GM23338 (cell line): Measurements from ENCODE around the gene DTNBP1.

ENCODE experiments used
- EZH2 ChIP-seq: fragments of 200-600 bp; sonication (generic); IDR thresholded peaks from one replicate; pipeline ENCODE4 v1.8.0; 2017; ENCODE audit warnings: antibody characterized with exemption, mild to moderate bottlenecking, low read depth; ENCODE audit not compliant: unreplicated experiment
- EZH2phosphoT487 ChIP-seq: fragments of 200-600 bp; sonication (generic); IDR thresholded peaks from one replicate; pipeline ENCODE4 v1.8.1; 2018; ENCODE audit warnings: antibody characterized with exemption; ENCODE audit not compliant: unreplicated experiment
- JUNB ChIP-seq: IDR thresholded peaks from one replicate; pipeline ENCODE4 v1.6.1; 2016; ENCODE audit warnings: antibody characterized with exemption; ENCODE audit not compliant: unreplicated experiment
- POLR2AphosphoS5 ChIP-seq: IDR thresholded peaks from 2 replicates; pipeline ENCODE4 v1.6.1; 2016; ENCODE audit warnings: antibody characterized with exemption, low read depth
- TF ChIP-seq, protein P1 (sequence below), 2 experiments: fragments of 200-600 bp in 1 of 2; sonication (generic) in 1 of 2; conservative IDR thresholded peaks; 2 replicates each; pipeline versions ENCODE4 v1.5.1 to v1.6.1; 2016 to 2017; ENCODE audit warnings: antibody characterized with exemption in 2 of 2, low read depth in 2 of 2, mild to moderate bottlenecking in 2 of 2, moderate library complexity in 1 of 2
- TF ChIP-seq, protein P2 (sequence below): IDR thresholded peaks from one replicate; pipeline ENCODE4 v1.6.1; 2018; ENCODE audit warnings: antibody characterized with exemption; ENCODE audit not compliant: unreplicated experiment

GRCh38 chr6:15544321-15544900 is 118.4 kb downstream of the DTNBP1 start:
- TF ChIP-seq EZH2phosphoT487 (no peak), POLR2AphosphoS5 (no peak), JUNB (no peak), EZH2 (no peak)
- TF ChIP-seq, protein P1, sequence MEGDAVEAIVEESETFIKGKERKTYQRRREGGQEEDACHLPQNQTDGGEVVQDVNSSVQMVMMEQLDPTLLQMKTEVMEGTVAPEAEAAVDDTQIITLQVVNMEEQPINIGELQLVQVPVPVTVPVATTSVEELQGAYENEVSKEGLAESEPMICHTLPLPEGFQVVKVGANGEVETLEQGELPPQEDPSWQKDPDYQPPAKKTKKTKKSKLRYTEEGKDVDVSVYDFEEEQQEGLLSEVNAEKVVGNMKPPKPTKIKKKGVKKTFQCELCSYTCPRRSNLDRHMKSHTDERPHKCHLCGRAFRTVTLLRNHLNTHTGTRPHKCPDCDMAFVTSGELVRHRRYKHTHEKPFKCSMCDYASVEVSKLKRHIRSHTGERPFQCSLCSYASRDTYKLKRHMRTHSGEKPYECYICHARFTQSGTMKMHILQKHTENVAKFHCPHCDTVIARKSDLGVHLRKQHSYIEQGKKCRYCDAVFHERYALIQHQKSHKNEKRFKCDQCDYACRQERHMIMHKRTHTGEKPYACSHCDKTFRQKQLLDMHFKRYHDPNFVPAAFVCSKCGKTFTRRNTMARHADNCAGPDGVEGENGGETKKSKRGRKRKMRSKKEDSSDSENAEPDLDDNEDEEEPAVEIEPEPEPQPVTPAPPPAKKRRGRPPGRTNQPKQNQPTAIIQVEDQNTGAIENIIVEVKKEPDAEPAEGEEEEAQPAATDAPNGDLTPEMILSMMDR (conservative IDR thresholded peaks at IDR 0.05; ENCODE audit: low read depth in 2 of 2), result no peak
- TF ChIP-seq, protein P2, sequence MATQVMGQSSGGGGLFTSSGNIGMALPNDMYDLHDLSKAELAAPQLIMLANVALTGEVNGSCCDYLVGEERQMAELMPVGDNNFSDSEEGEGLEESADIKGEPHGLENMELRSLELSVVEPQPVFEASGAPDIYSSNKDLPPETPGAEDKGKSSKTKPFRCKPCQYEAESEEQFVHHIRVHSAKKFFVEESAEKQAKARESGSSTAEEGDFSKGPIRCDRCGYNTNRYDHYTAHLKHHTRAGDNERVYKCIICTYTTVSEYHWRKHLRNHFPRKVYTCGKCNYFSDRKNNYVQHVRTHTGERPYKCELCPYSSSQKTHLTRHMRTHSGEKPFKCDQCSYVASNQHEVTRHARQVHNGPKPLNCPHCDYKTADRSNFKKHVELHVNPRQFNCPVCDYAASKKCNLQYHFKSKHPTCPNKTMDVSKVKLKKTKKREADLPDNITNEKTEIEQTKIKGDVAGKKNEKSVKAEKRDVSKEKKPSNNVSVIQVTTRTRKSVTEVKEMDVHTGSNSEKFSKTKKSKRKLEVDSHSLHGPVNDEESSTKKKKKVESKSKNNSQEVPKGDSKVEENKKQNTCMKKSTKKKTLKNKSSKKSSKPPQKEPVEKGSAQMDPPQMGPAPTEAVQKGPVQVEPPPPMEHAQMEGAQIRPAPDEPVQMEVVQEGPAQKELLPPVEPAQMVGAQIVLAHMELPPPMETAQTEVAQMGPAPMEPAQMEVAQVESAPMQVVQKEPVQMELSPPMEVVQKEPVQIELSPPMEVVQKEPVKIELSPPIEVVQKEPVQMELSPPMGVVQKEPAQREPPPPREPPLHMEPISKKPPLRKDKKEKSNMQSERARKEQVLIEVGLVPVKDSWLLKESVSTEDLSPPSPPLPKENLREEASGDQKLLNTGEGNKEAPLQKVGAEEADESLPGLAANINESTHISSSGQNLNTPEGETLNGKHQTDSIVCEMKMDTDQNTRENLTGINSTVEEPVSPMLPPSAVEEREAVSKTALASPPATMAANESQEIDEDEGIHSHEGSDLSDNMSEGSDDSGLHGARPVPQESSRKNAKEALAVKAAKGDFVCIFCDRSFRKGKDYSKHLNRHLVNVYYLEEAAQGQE, result no peak
